Smooth muscle cell (in vitro differentiated cells): ENCODE results near the gene TPRG1L. TPM values are rescaled to one million over a fixed set of nuclear protein-coding genes. Genes with fewer than 3 reads are reported as not detected.

Experiments used
- DNase-seq: peaks from one replicate; lab custom pipeline; 2025; ENCODE audit not compliant: unreplicated experiment; lab: John Stamatoyannopoulos, UW
- H2AFZ ChIP-seq: fragments of 200-600 bp; sonication (generic); 2 replicates; pipeline ENCODE4 v1.6.0; 2016; ENCODE audit warnings: antibody characterized with exemption, low read depth, mild to moderate bottlenecking
- H3F3A ChIP-seq: fragments of 200-600 bp; sonication (generic); 2 replicates; pipeline ENCODE4 v1.6.0; 2017; ENCODE audit warnings: antibody characterized with exemption, low read depth
- H3K27ac ChIP-seq: fragments of 200-600 bp; sonication (generic); 2 replicates; pipeline ENCODE4 v1.5.1; 2016; ENCODE audit warnings: low read depth, mild to moderate bottlenecking
- H3K27me3 ChIP-seq: fragments of 200-600 bp; sonication (generic); 2 replicates; pipeline ENCODE4 v1.6.1; 2016; ENCODE audit warnings: low read depth, mild to moderate bottlenecking
- H3K36me3 ChIP-seq: fragments of 200-600 bp; sonication (generic); 2 replicates; pipeline ENCODE4 v1.5.1; 2016; ENCODE audit warnings: low read depth
- H3K4me1 ChIP-seq: fragments of 200-600 bp; sonication (generic); 2 replicates; pipeline ENCODE4 v1.5.1; 2016; ENCODE audit warnings: low read depth
- H3K4me2 ChIP-seq: fragments of 200-600 bp; sonication (generic); 2 replicates; pipeline ENCODE4 v1.6.0; 2016; ENCODE audit warnings: mild to moderate bottlenecking
- H3K4me3 ChIP-seq: fragments of 200-600 bp; sonication (generic); 2 replicates; pipeline ENCODE4 v1.5.1; 2016; ENCODE audit warnings: mild to moderate bottlenecking
- H3K79me2 ChIP-seq: fragments of 200-600 bp; sonication (generic); 2 replicates; pipeline ENCODE4 v1.6.0; 2016; ENCODE audit warnings: low read depth, mild to moderate bottlenecking
- H3K9ac ChIP-seq: fragments of 200-600 bp; sonication (generic); 2 replicates; pipeline ENCODE4 v1.6.0; 2016; ENCODE audit warnings: low read depth
- H3K9me3 ChIP-seq: fragments of 200-600 bp; sonication (generic); replicated peaks from 2 replicates; pipeline ENCODE4 v1.5.1; 2016; ENCODE audit warnings: low read depth
- H4K20me1 ChIP-seq: fragments of 200-600 bp; sonication (generic); 2 replicates; pipeline ENCODE4 v1.6.0; 2016; ENCODE audit warnings: low read depth
- CTCF ChIP-seq: fragments of 200-600 bp; sonication (generic); IDR thresholded peaks from 2 replicates; pipeline ENCODE4 v1.5.1; 2017; ENCODE audit warnings: borderline replicate concordance, mild to moderate bottlenecking, antibody characterized with exemption; ENCODE audit not compliant: insufficient read depth, poor library complexity, severe bottlenecking
- WGBS: methylation state at CpG from one replicate; pipeline ENCODE4 v1.1.7; 2016; ENCODE audit warnings: low lambda C conversion rate; 5-methylcytosine and 5-hydroxymethylcytosine counted together
- polyA plus RNA-seq: library from polyadenylated mRNA; unstranded; fragments of >200 nt; fragmentation: Nextera tagmentation; extraction: Ambion mirVana; gene quantifications from 2 replicates; pipeline ENCODE4 v1.2.1, GENCODE V29; 2016
- total RNA-seq: library from RNA; depleted of rRNA; stranded (reverse); fragments of >200 nt; gene quantifications from 2 replicates; pipeline ENCODE4 v1.2.3, GENCODE V29; 2014

The TPRG1L gene
- total and polyA plus RNA-seq, 2 experiments from 2014 or later, result 20.7 to 35.0 TPM

GRCh38 chr1:3677484-3677883 lies 52.7 kb downstream of the TPRG1L start:
- H3K9me3 ChIP-seq, result no peaks in the 10 kb centered on the region
- no peak overlapping the region for H3K9ac ChIP-seq
- DNase-seq, result no peak
- no peak overlapping the region for H2AFZ ChIP-seq
- WGBS, result 86% methylated on average over 5 of the region's 5 CpGs
- H3K36me3 ChIP-seq, result no peaks in the 10 kb centered on the region
- no peak for TF ChIP-seq CTCF
- H3K4me3 ChIP-seq, result no peak overlapping the region
- no peaks in the 10 kb centered on the region for H3K79me2 ChIP-seq
- H3F3A ChIP-seq, result no peaks in the 10 kb centered on the region
- no peak overlapping the region for H3K4me2 ChIP-seq
- no peaks in the 10 kb centered on the region for H3K4me1 ChIP-seq
- no peak overlapping the region for H3K27ac ChIP-seq
- H4K20me1 ChIP-seq, result no peaks in the 10 kb centered on the region
- no peaks in the 10 kb centered on the region for H3K27me3 ChIP-seq

- no peak overlapping the region for H3K4me2 ChIP-seq
- H3K9ac ChIP-seq, result no peak overlapping the region
- no peak for DNase-seq
- no peaks in the 10 kb centered on the region for H3K36me3 ChIP-seq
- H3K27ac ChIP-seq, result no peak overlapping the region
- H3K79me2 ChIP-seq, result no peaks in the 10 kb centered on the region
- no peaks in the 10 kb centered on the region for H3K27me3 ChIP-seq
- H3F3A ChIP-seq, result no peaks in the 10 kb centered on the region
- no peaks in the 10 kb centered on the region for H4K20me1 ChIP-seq
- TF ChIP-seq CTCF, result no peak
- H3K4me1 ChIP-seq, result no peaks in the 10 kb centered on the region
- H3K4me3 ChIP-seq, result no peak overlapping the region
- H3K9me3 ChIP-seq, result no peaks in the 10 kb centered on the region
- no peak overlapping the region for H2AFZ ChIP-seq
- WGBS, result 78% methylated on average over 21 of the region's 21 CpGs
Measured at GRCh38 chr1:3678361-3679097, 53.7 kb downstream of the TPRG1L start.

- Histone ChIP-seq H3K9ac (no peak overlapping the region), H3K4me2 (no peak overlapping the region), H2AFZ (no peak overlapping the region), H3K27me3 (no peaks in the 10 kb centered on the region), H3K4me3 (no peak overlapping the region), H4K20me1 (no peaks in the 10 kb centered on the region), H3K9me3 (no peaks in the 10 kb centered on the region), H3K27ac (no peak overlapping the region), H3K79me2 (no peaks in the 10 kb centered on the region), H3K4me1 (peaks cover 3% of the 10 kb centered on the region), H3F3A (no peaks in the 10 kb centered on the region), H3K36me3 (no peaks in the 10 kb centered on the region)
- WGBS, result 98% methylated on average over 18 of the region's 18 CpGs
- TF ChIP-seq CTCF, result no peak
- DNase-seq, result no peak
Measured at GRCh38 chr1:3679098-3679555, 54.3 kb downstream of the TPRG1L start.

Other genes starting within 250 kb of the TPRG1L start
- 5.0 and 6.9 TPM in 2 replicates for gene ARHGEF16, start 170.3 kb upstream of the TPRG1L start, total RNA-seq
- gene ARHGEF16, start 170.3 kb upstream of the TPRG1L start, polyA plus RNA-seq, result 4.6 and 9.6 TPM in 2 replicates
- gene MEGF6, start 13.5 kb upstream of the TPRG1L start, total RNA-seq, result 4.8 and 6.5 TPM in 2 replicates
- 12.8 and 18.6 TPM in 2 replicates for gene MEGF6, start 13.5 kb upstream of the TPRG1L start, polyA plus RNA-seq
- 14.2 and 17.2 TPM in 2 replicates for gene WRAP73, start 25.1 kb downstream of the TPRG1L start, total RNA-seq
- 20.8 and 21.5 TPM in 2 replicates for gene WRAP73, start 25.1 kb downstream of the TPRG1L start, polyA plus RNA-seq
- 0.04 and 0.22 TPM in 2 replicates for gene TP73, start 27.5 kb downstream of the TPRG1L start, total RNA-seq
- 0.50 TPM in 1 of 2 replicates, not detected in the other for gene TP73, start 27.5 kb downstream of the TPRG1L start, polyA plus RNA-seq
- gene CCDC27, start 127.4 kb downstream of the TPRG1L start, total RNA-seq, result not detected in 2 replicates
- not detected in 2 replicates for gene CCDC27, start 127.4 kb downstream of the TPRG1L start, polyA plus RNA-seq
- gene SMIM1, start 147.7 kb downstream of the TPRG1L start, total RNA-seq, result 1.3 and 5.3 TPM in 2 replicates
- 14.9 and 15.2 TPM in 2 replicates for gene SMIM1, start 147.7 kb downstream of the TPRG1L start, polyA plus RNA-seq
- gene LRRC47, start 171.5 kb downstream of the TPRG1L start, total RNA-seq, result 24.9 and 31.6 TPM in 2 replicates
- gene LRRC47, start 171.5 kb downstream of the TPRG1L start, polyA plus RNA-seq, result 37.3 and 38.0 TPM in 2 replicates
- 12.6 and 16.8 TPM in 2 replicates for gene CEP104, start 232.2 kb downstream of the TPRG1L start, total RNA-seq
- gene CEP104, start 232.2 kb downstream of the TPRG1L start, polyA plus RNA-seq, result 25.4 and 30.9 TPM in 2 replicates
- gene DFFB, start 232.5 kb downstream of the TPRG1L start, total RNA-seq, result 3.3 and 15.6 TPM in 2 replicates
- 4.5 and 5.7 TPM in 2 replicates for gene DFFB, start 232.5 kb downstream of the TPRG1L start, polyA plus RNA-seq